HepG2 (cell line): ENCODE measurements around the gene ZBTB2. TPM values are rescaled to one million over a fixed set of nuclear protein-coding genes. Genes with fewer than 3 reads are reported as not detected.

Experiments
- CBX2 ChIP-seq, 2 experiments: fragments of 200-600 bp in 1 of 2; sonication (generic); formaldehyde crosslinking in 1 of 2; IDR thresholded peaks; 2 replicates each; pipeline versions ENCODE4 v1.7.0 to v1.8.1; 2018 to 2022; ENCODE audit warnings: low read depth in 2 of 2, low read length in 1 of 2, mild to moderate bottlenecking in 1 of 2, missing genetic modification reagents in 1 of 2
- CREM ChIP-seq, 2 experiments: sonication (generic) in 1 of 2; formaldehyde crosslinking in 1 of 2; IDR thresholded peaks; 2 replicates each; pipeline versions ENCODE4 v1.4.0 to v1.6.1; 2016 to 2020; ENCODE audit warnings: antibody characterized with exemption in 1 of 2, mild to moderate bottlenecking in 1 of 2, missing genetic modification reagents in 1 of 2
- GATA4 ChIP-seq: sonication (generic); IDR thresholded peaks from 2 replicates; pipeline ENCODE4 v1.6.1; 2016; ENCODE audit warnings: antibody characterized with exemption, low read depth, borderline replicate concordance
- HBP1 ChIP-seq: IDR thresholded peaks from 2 replicates; pipeline ENCODE4 v1.6.1; 2016; ENCODE audit warnings: low read depth, control low read depth
- HDAC6 ChIP-seq: fragments of 200-600 bp; sonication (generic); IDR thresholded peaks from 2 replicates; pipeline ENCODE4 v1.7.0; 2017; ENCODE audit warnings: mild to moderate bottlenecking, antibody characterized with exemption, low read length, low read depth
- HOXA9 ChIP-seq: sonication (generic); formaldehyde crosslinking; IDR thresholded peaks from 2 replicates; pipeline ENCODE4 v1.8.1; 2022; ENCODE audit warnings: missing genetic modification reagents, mild to moderate bottlenecking, moderate library complexity, borderline replicate concordance
- MAFF ChIP-seq: IDR thresholded peaks from 2 replicates; pipeline ENCODE4 v1.6.1; 2011; ENCODE audit warnings: low read depth, low read length, improper control_type of control experiment
- NKX3-1 ChIP-seq: sonication (generic); formaldehyde crosslinking; IDR thresholded peaks from 2 replicates; pipeline ENCODE4 v1.5.0; 2020; ENCODE audit warnings: missing genetic modification reagents
- SP140L ChIP-seq: sonication (generic); formaldehyde crosslinking; IDR thresholded peaks from 2 replicates; pipeline ENCODE4 v1.4.0; 2020; ENCODE audit warnings: missing genetic modification reagents, borderline replicate concordance
- SRY ChIP-seq: sonication (generic); formaldehyde crosslinking; IDR thresholded peaks from 2 replicates; pipeline ENCODE4 v1.8.0; 2022; ENCODE audit warnings: mild to moderate bottlenecking, missing genetic modification reagents
- TARDBP ChIP-seq: sonication (generic); formaldehyde crosslinking; IDR thresholded peaks from 2 replicates; pipeline ENCODE4 v1.8.0; 2022; ENCODE audit warnings: mild to moderate bottlenecking, missing genetic modification reagents
- TMF1 ChIP-seq: sonication (generic); formaldehyde crosslinking; IDR thresholded peaks from 2 replicates; pipeline ENCODE4 v1.8.1; 2022; ENCODE audit warnings: low read depth, missing genetic modification reagents
- YEATS4 ChIP-seq: sonication (generic); formaldehyde crosslinking; IDR thresholded peaks from 2 replicates; pipeline ENCODE4 v1.4.0; 2020; ENCODE audit warnings: missing genetic modification reagents, borderline replicate concordance
- ZNF12 ChIP-seq: sonication (generic); formaldehyde crosslinking; IDR thresholded peaks from 2 replicates; pipeline ENCODE4 v1.5.0; 2020; ENCODE audit warnings: missing genetic modification reagents
- ZNF180 ChIP-seq: sonication (generic); formaldehyde crosslinking; IDR thresholded peaks from 2 replicates; pipeline ENCODE4 v1.4.0; 2020; ENCODE audit warnings: low read depth, missing genetic modification reagents, borderline replicate concordance
- ZNF451 ChIP-seq: sonication (generic); formaldehyde crosslinking; IDR thresholded peaks from 2 replicates; pipeline ENCODE4 v1.5.0; 2020; ENCODE audit warnings: mild to moderate bottlenecking, missing genetic modification reagents
- ZNF562 ChIP-seq: sonication (generic); formaldehyde crosslinking; IDR thresholded peaks from 2 replicates; pipeline ENCODE4 v1.8.0; 2022; ENCODE audit warnings: missing genetic modification reagents, borderline replicate concordance
- ZNF607 ChIP-seq: sonication (generic); formaldehyde crosslinking; IDR thresholded peaks from 2 replicates; pipeline ENCODE4 v1.5.1; 2020; ENCODE audit warnings: missing genetic modification reagents, mild to moderate bottlenecking, borderline replicate concordance
- ZNF737 ChIP-seq: sonication (generic); formaldehyde crosslinking; IDR thresholded peaks from 2 replicates; pipeline ENCODE4 v1.5.0; 2020; ENCODE audit warnings: missing genetic modification reagents, mild to moderate bottlenecking, borderline replicate concordance
- polyA plus RNA-seq, 8 experiments: library from polyadenylated mRNA; depleted of rRNA in 3 of 8; stranded (reverse) in 7 of 8; unstranded in 1 of 8; fragments of >200 nt; fragmentation: Illumina TruSeq in 4 of 8; extraction: Trizol in 4 of 8; gene quantifications; 2 replicates each; pipeline versions ENCODE4 v1.2.1 to v1.2.3, GENCODE V29; 2011 to 2016; ENCODE audit warnings: low read depth in 4 of 8, missing spikeins in 1 of 8, mixed read lengths in 1 of 8; ENCODE audit not compliant: insufficient read depth in 1 of 8
- total RNA-seq, 5 experiments: library from RNA; depleted of rRNA; stranded (reverse); fragments of >200 nt; fragmentation: Illumina TruSeq; extraction: Trizol; gene quantifications; 2 replicates each; pipeline ENCODE4 v1.2.3, GENCODE V29; 2016; ENCODE audit warnings: low read depth in 1 of 5
- TF ChIP-seq, protein P1 (sequence below): sonication (generic); formaldehyde crosslinking; conservative IDR thresholded peaks from 2 replicates; pipeline ENCODE4 v1.4.0; 2020; ENCODE audit warnings: missing genetic modification reagents
- TF ChIP-seq, protein P2 (sequence below): sonication (generic); formaldehyde crosslinking; IDR thresholded peaks from 2 replicates; pipeline ENCODE4 v1.4.0; 2020; ENCODE audit warnings: missing genetic modification reagents, mild to moderate bottlenecking, borderline replicate concordance

ZBTB2 gene
- total and polyA plus RNA-seq, 2 of the 13 experiments (the other 11 are each of a cell fraction or from before 2014, with no cell fraction given): 15.4 to 22.8 TPM

- TF ChIP-seq, protein P1, sequence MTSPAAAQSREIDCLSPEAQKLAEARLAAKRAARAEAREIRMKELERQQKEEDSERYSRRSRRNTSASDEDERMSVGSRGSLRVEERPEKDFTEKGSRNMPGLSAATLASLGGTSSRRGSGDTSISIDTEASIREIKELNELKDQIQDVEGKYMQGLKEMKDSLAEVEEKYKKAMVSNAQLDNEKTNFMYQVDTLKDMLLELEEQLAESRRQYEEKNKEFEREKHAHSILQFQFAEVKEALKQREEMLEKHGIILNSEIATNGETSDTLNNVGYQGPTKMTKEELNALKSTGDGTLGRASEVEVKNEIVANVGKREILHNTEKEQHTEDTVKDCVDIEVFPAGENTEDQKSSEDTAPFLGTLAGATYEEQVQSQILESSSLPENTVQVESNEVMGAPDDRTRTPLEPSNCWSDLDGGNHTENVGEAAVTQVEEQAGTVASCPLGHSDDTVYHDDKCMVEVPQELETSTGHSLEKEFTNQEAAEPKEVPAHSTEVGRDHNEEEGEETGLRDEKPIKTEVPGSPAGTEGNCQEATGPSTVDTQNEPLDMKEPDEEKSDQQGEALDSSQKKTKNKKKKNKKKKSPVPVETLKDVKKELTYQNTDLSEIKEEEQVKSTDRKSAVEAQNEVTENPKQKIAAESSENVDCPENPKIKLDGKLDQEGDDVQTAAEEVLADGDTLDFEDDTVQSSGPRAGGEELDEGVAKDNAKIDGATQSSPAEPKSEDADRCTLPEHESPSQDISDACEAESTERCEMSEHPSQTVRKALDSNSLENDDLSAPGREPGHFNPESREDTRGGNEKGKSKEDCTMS (CRISPR knock-in tag): no peak
- TF ChIP-seq ZNF180 (no peak), HDAC6 (no peak), ZNF451 (no peak), GATA4 (no peak), TMF1 (no peak), SP140L (CRISPR knock-in tag) (no peak), CREM (IDR thresholded peaks at IDR 0.05) (no peak), CREM (CRISPR knock-in tag; IDR thresholded peaks at IDR 0.05) (no peak), ZNF12 (CRISPR knock-in tag) (no peak), ZNF607 (CRISPR knock-in tag) (no peak), CBX2 (IDR thresholded peaks at IDR 0.05; ENCODE audit: low read depth, low read length) (no peak), CBX2 (CRISPR knock-in tag; IDR thresholded peaks at IDR 0.05; ENCODE audit: low read depth) (no peak), HOXA9 (CRISPR knock-in tag) (no peak), SRY (CRISPR knock-in tag) (peak; percentile 91), MAFF (no peak), ZNF737 (CRISPR knock-in tag) (no peak), YEATS4 (CRISPR knock-in tag) (no peak), ZNF562 (CRISPR knock-in tag) (no peak), NKX3-1 (no peak), TARDBP (CRISPR knock-in tag) (no peak), HBP1 (CRISPR knock-in tag) (0 out of 2 replicates have a peak, but pooled peaks have one; percentile 17)
- TF ChIP-seq, protein P2, sequence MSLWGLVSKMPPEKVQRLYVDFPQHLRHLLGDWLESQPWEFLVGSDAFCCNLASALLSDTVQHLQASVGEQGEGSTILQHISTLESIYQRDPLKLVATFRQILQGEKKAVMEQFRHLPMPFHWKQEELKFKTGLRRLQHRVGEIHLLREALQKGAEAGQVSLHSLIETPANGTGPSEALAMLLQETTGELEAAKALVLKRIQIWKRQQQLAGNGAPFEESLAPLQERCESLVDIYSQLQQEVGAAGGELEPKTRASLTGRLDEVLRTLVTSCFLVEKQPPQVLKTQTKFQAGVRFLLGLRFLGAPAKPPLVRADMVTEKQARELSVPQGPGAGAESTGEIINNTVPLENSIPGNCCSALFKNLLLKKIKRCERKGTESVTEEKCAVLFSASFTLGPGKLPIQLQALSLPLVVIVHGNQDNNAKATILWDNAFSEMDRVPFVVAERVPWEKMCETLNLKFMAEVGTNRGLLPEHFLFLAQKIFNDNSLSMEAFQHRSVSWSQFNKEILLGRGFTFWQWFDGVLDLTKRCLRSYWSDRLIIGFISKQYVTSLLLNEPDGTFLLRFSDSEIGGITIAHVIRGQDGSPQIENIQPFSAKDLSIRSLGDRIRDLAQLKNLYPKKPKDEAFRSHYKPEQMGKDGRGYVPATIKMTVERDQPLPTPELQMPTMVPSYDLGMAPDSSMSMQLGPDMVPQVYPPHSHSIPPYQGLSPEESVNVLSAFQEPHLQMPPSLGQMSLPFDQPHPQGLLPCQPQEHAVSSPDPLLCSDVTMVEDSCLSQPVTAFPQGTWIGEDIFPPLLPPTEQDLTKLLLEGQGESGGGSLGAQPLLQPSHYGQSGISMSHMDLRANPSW (CRISPR knock-in tag): no peak
Observed at GRCh38 chr6:151390851-151391470, 398 bp downstream of the ZBTB2 start (continued).
